ENCODE measurements around the gene MCU. TPM values are rescaled to one million over a fixed set of nuclear protein-coding genes. Genes with fewer than 3 reads are reported as not detected.
"Not testable (repeated sequence)": the region's sequence is repeated elsewhere in the genome, so short reads cannot be mapped to it uniquely, and the experiment has no call there.

Gene MCU
- total RNA-seq, 2 experiments from 2014 or later: 17.7 to 19.0 TPM

DNA sequence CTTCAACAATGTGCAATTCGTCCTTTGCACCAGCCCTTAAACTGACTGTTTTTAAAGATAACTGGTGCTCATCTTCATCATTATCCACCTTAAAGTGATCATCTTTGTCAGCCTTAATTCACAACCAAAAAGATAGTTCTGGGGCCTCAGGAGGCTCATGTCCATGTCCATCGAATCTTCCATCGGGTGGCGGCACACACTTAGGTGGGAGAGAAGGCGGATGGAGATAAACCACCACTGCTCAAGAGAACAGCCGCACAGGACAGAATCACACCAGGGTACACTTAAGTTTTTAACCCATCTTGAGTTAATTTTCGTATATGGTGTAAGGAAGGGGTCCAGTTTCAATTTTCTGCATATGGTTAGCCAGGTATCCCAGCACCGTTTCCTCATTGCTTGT lies 226.4 kb downstream of the MCU start:
- ChIA-PET CTCF (no interaction called here), POLR2A (no interaction called here)

DNA sequence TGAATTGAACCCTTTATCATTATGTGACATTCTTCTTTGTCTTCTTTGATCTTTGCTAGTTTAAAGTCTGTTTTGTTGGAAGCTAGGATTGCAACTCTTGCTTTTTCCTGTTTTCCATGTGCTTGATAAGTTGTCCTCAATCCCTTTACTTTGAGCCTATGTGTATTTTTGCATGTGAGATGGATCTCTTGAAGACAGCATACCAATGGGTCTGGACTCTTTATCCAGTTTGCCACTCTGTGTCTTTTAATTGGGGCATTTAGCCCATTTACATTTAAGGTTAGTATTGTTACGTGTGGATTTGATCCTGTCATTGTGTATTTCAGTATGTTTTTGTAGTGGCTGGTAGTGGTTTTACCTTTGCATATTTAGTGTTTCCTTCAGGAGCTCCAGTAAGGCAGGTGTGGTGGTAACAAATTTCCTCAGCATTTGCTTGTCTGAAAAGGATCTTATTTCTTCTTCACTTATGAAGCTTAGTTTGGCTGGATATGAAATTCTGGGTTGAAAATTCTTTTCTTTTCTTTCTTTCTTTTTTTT lies 229.3 kb downstream of the MCU start:
- CTCF ChIA-PET, POLR2A ChIA-PET: not testable (repeated sequence)

DNA sequence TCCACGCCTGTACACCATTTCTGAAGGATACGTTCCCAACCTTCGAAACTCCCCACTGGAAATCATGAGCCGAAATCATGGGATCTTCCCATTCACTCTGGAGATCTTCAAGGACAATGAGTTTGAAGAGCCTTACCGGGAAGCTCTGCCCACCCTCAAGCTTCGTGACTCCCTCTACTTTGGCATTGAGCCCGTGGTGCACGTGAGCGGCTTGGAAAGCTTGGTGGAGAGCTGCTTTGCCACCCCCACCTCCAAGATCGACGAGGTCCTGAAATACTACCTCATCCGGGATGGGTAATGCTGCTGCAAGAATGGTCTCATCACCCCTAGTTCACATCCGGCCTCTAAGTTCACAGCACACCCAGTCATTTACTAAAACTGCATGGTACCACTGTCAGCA lies 232.4 kb downstream of the MCU start:
- CTCF ChIA-PET: no interaction called here

DNA sequence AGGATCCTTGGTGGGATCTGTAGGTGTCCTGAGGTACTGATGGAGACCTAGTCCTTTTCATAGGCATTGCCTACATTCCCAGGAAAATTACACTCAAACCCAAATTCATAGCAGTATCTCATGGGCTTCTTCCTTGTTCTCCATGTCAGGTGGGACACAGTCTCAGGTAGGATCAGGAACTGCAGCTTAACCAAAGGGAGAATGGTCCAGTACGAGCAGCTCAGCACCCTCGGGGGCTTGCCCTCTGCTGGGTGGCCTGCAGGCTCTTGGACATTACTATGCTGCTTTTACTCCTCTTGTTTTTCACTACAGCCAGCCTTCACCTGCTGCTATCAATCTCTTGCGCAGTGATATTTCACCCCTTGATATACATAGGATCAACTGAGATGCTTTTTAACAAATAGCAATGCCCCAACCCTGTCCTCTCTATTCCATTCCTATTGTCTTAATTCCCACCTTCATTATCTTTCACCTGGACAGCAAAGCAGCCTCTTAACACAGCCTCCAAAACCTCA lies 234.1 kb downstream of the MCU start:
- ChIA-PET CTCF (interaction anchor here (0.7 kb wide), 1 partner anchor 10 kb away, joined by 3 read pairs; no protein-coding TSS in a partner anchor), POLR2A (no interaction called here)

More for the DNA sequence above, 232.4 kb downstream of the MCU start:
- POLR2A ChIA-PET: no interaction called here

DNA sequence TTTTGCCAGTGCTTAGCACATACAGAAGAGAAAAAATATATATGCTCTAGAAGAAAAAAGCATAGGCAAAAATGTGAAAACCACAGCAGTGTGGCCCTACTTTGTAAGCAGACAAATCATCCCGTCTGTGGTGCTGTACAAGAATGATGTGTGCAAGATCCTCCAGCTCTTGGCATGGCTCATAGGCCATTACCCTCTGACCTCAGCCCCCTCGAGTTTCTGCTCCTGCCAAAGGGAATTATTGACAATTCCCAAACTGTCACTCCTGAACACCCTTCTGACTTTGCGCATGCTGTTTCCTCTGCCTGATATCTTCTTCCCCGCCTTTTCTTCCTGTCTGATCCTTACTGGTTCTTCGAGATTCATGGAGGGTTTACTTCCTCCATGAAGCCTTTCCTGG lies 235.5 kb downstream of the MCU start:
- ChIA-PET POLR2A (no interaction called here), CTCF (no interaction called here)

DNA sequence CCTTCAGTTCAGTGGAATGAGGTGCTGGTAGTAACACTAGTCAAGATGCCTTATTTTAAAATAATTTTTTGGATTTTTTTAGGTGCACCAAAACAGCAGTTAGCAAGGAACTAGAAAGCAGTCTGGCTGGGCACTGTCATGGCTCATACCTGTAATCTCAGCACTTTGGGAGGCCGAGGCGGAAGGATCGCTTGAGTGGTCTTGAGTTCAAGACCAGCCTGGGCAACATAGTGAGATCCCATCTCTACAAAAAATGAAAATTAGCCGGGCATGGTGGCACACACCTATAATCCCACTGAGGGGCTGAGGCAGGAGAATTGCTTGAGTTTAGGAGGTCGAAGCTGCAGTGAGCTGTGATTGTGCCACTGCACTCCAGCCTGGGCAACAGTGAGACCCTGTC lies 236.9 kb downstream of the MCU start:
- POLR2A ChIA-PET: no interaction called here
- CTCF ChIA-PET: no interaction called here

DNA sequence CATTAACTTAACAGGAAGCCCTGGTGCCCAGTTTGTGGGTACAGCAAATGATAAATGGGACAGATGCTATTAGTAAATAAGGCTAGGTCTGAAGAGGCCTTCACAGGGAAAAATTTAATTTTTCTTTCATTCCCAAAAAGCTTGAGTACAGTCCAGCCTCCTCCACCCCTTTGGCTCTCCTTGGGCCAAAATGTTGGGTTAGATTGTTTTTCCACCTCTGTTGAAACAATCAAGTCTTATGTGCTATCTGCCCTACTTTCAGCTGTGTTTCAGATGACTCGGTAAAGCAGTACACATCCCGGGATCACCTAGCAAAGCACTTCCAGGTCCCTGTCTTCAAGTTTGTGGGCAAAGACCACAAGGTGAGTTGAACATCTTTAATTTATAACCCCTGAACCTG lies 238.3 kb downstream of the MCU start:
- ChIA-PET CTCF (no interaction called here), POLR2A (no interaction called here)

DNA sequence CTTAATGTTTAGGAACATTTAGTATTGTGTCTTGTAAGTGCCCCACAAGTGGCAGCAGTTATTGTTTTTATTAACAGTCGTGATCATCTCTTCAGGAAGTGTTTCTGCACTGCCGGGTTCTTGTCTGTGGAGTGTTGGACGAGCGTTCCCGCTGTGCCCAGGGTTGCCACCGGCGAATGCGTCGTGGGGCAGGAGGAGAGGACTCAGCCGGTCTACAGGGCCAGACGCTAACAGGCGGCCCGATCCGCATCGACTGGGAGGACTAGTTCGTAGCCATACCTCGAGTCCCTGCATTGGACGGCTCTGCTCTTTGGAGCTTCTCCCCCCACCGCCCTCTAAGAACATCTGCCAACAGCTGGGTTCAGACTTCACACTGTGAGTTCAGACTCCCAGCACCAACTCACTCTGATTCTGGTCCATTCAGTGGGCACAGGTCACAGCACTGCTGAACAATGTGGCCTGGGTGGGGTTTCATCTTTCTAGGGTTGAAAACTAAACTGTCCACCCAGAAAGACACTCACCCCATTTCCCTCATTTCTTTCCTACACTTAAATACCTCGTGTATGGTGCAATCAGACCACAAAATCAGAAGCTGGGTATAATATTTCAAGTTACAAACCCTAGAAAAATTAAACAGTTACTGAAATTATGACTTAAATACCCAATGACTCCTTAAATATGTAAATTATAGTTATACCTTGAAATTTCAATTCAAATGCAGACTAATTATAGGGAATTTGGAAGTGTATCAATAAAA lies 240.5 kb downstream of the MCU start:
- POLR2A ChIA-PET: no interaction called here
- CTCF ChIA-PET: no interaction called here

DNA sequence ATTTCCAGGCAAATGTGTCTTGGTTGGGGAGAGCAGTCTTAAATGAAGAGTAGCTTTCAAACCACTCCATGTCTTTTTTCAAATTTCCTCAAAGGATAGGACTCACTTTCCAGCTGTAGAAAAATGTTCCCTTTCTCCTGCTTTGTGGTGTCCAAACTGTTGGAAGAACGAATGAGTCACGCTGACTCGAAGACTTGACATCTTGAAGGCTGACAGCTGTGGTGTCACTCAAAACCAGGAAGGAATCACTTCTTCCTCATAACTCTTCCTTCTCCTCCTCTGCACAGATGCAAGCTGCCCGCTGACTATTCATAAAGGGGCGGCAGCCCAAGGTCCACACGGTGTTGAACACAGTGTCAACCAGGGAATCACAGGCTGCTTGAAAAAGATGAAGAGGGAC lies 243.4 kb downstream of the MCU start:
- CTCF ChIA-PET: no interaction called here
- POLR2A ChIA-PET: no interaction called here

Other genes with a start within 250 kb of the MCU start
- 10 to 100 TPM; 24.5 to 27.1 TPM for gene MICU1, start 66.1 kb upstream of the MCU start, total RNA-seq
- not detected for gene OIT3, start 201.6 kb downstream of the MCU start, total RNA-seq

Data from activated CD8-positive, alpha-beta memory T cell treated with anti-CD3 and anti-CD28 coated beads for 36 hours (primary cell).